HCT116 (cell line): ENCODE measurements around the gene CALM1. TPM values are rescaled to one million over a fixed set of nuclear protein-coding genes. Genes with fewer than 3 reads are reported as not detected.

Experiments
- ATAC-seq: fragments of 200-7000 bp; cut with Tn5 transposase; 2 replicates; pipeline ENCODE4 v1.9.1; 2020; ENCODE audit warnings: mild to moderate bottlenecking, moderate library complexity
- BruUV-seq: library from RNA; stranded (reverse); fragments of 400-500 nt; replicated peaks from 2 replicates; lab custom pipeline; 2021; lab: Mats Ljungman, UMichigan
- CTCF ChIA-PET: fragments of 300-600 bp; sonication (Branson Sonifier 250); formaldehyde crosslinking; loops from one replicate; lab custom pipeline; 2021; ENCODE audit warnings: antibody characterized with exemption; lab: Charles Lee
- POLR2A ChIA-PET: fragments of 300-600, 350-600 bp; sonication (Branson Sonifier 250); formaldehyde crosslinking; loops from one replicate; lab custom pipeline; 2021; ENCODE audit warnings: antibody characterized with exemption; lab: Charles Lee
- RAD21 ChIA-PET, 2 experiments: fragments of 300-600 bp; sonication (Branson Sonifier 250); formaldehyde crosslinking; loops; one replicate each; lab custom pipeline; 2023; ENCODE audit warnings: low total read pairs in 2 of 2; ENCODE audit not compliant: uncharacterized antibody in 2 of 2, unreplicated experiment in 2 of 2, low non-redundant PET in 1 of 2; lab: Charles Lee
- DNase-seq: peaks from one replicate; pipeline ENCODE4 v3.0.0-alpha.2; 2010; ENCODE audit warnings: low read depth, low spot score
- H2AFZ ChIP-seq: fragments of 200-600 bp; shearing (Covaris generic), sonication (generic); 2 replicates; pipeline ENCODE4 v1.6.1; 2017; ENCODE audit warnings: low read depth, mixed run types, mixed read lengths, antibody characterized with exemption, low read length; ENCODE audit not compliant: poor library complexity, severe bottlenecking
- H3K27ac ChIP-seq: 2 replicates; pipeline ENCODE4 v1.5.1; 2012; ENCODE audit warnings: low read depth, low read length
- H3K27me3 ChIP-seq: fragments of 200-600 bp; sonication (generic); 2 replicates; pipeline ENCODE4 v1.6.1; 2016; ENCODE audit warnings: mixed run types, low read length, mixed read lengths; ENCODE audit not compliant: insufficient read depth
- H3K36me3 ChIP-seq, 2 experiments: fragments of 200-500 bp in 1 of 2; fragments of 200-600 bp in 1 of 2; sonication (Bioruptor generic) in 1 of 2; sonication (generic) in 1 of 2; 2 replicates each; pipeline versions ENCODE4 v1.5.1 to v1.6.1; 2014 to 2016; ENCODE audit warnings: low read length in 2 of 2, inconsistent platforms in 1 of 2, mixed read lengths in 1 of 2, mixed run types in 1 of 2; ENCODE audit not compliant: insufficient read depth in 2 of 2, control insufficient read depth in 1 of 2
- H3K4me1 ChIP-seq, 2 experiments: fragments of 200-600 bp in 1 of 2; sonication (generic) in 1 of 2; 2 replicates each; pipeline versions ENCODE4 v1.5.1 to v1.6.1; 2012 to 2017; ENCODE audit warnings: low read length in 2 of 2, inconsistent platforms in 1 of 2, mild to moderate bottlenecking in 1 of 2, mixed read lengths in 1 of 2, mixed run types in 1 of 2, moderate library complexity in 1 of 2; ENCODE audit not compliant: insufficient read depth in 2 of 2, control insufficient read depth in 1 of 2
- H3K4me2 ChIP-seq: fragments of 200-600 bp; sonication (generic); 2 replicates; pipeline ENCODE4 v1.6.1; 2017; ENCODE audit warnings: mixed run types, low read length, mixed read lengths
- H3K4me3 ChIP-seq, 2 experiments: fragments of 200-600 bp in 1 of 2; sonication (generic) in 1 of 2; replicated peaks in 1 of 2; 2 replicates each; pipeline ENCODE4 v1.5.1; 2011 to 2016; ENCODE audit warnings: low read length in 2 of 2, control low read depth in 1 of 2, low read depth in 1 of 2, mild to moderate bottlenecking in 1 of 2, mixed read lengths in 1 of 2, mixed run types in 1 of 2
- H3K79me2 ChIP-seq: fragments of 200-600 bp; sonication (generic); 2 replicates; pipeline ENCODE4 v1.6.1; 2017; ENCODE audit warnings: mild to moderate bottlenecking, mixed run types, low read length, moderate library complexity, mixed read lengths; ENCODE audit not compliant: insufficient read depth
- H3K9ac ChIP-seq: fragments of 200-600 bp; sonication (generic); 2 replicates; pipeline ENCODE4 v1.6.1; 2016; ENCODE audit warnings: low read length, mixed read lengths
- H3K9me2 ChIP-seq: fragments of 200-600 bp; sonication (generic), shearing (Covaris generic); 2 replicates; pipeline ENCODE4 v1.6.1; 2017; ENCODE audit warnings: mixed run types, mild to moderate bottlenecking, moderate library complexity; ENCODE audit not compliant: insufficient read depth
- H3K9me3 ChIP-seq, 2 experiments: fragments of 200-500 bp in 1 of 2; fragments of 200-600 bp in 1 of 2; sonication (Bioruptor generic) in 1 of 2; sonication (generic) in 1 of 2; 2 replicates each; pipeline ENCODE4 v1.6.1; 2014 to 2017; ENCODE audit warnings: low read length in 2 of 2, mixed read lengths in 2 of 2, inconsistent platforms in 1 of 2, low read depth in 1 of 2, mild to moderate bottlenecking in 1 of 2, mixed run types in 1 of 2, moderate library complexity in 1 of 2; ENCODE audit not compliant: control insufficient read depth in 1 of 2, insufficient read depth in 1 of 2
- H4K20me1 ChIP-seq: fragments of 200-600 bp; sonication (generic), shearing (Covaris generic); 2 replicates; pipeline ENCODE4 v1.6.1; 2017; ENCODE audit warnings: mixed run types, mild to moderate bottlenecking, moderate library complexity; ENCODE audit not compliant: insufficient read depth
- ATF3 ChIP-seq: IDR thresholded peaks from 2 replicates; pipeline ENCODE4 v1.6.1; 2012
- CBX3 ChIP-seq: IDR thresholded peaks from 2 replicates; pipeline ENCODE4 v1.6.1; 2012; ENCODE audit warnings: low read depth
- CEBPB ChIP-seq: IDR thresholded peaks from 2 replicates; pipeline ENCODE4 v1.6.1; 2012; ENCODE audit warnings: low read depth
- CTCF ChIP-seq, 3 experiments: fragments of 200-600 bp in 1 of 3; sonication (generic) in 1 of 3; IDR thresholded peaks in 2 of 3; conservative IDR thresholded peaks in 1 of 3; 2 replicates each; pipeline ENCODE4 v1.5.1; 2012 to 2017; ENCODE audit warnings: low read depth in 2 of 3, low read length in 2 of 3, antibody characterized with exemption in 1 of 3, borderline replicate concordance in 1 of 3, control low read depth in 1 of 3, mild to moderate bottlenecking in 1 of 3, mixed read lengths in 1 of 3, mixed run types in 1 of 3, moderate library complexity in 1 of 3; ENCODE audit not compliant: insufficient read depth in 1 of 3
- ELF1 ChIP-seq: IDR thresholded peaks from 2 replicates; pipeline ENCODE4 v1.6.1; 2012; ENCODE audit warnings: low read depth, borderline replicate concordance
- EZH2 ChIP-seq: fragments of 200-600 bp; sonication (generic); IDR thresholded peaks from 2 replicates; pipeline ENCODE4 v1.6.1; 2017; ENCODE audit warnings: antibody characterized with exemption, mixed run types
- FOSL1 ChIP-seq: IDR thresholded peaks from 2 replicates; pipeline ENCODE4 v1.6.1; 2012; ENCODE audit warnings: low read depth
- MAX ChIP-seq: IDR thresholded peaks from 2 replicates; pipeline ENCODE4 v1.6.1; 2012
- POLR2A ChIP-seq: IDR thresholded peaks from 2 replicates; pipeline ENCODE4 v1.7.0; 2011; ENCODE audit warnings: borderline replicate concordance; ENCODE audit not compliant: insufficient read depth, insufficient read length; ENCODE audit errors: extremely low read depth
- POLR2AphosphoS5 ChIP-seq: IDR thresholded peaks from 2 replicates; pipeline ENCODE4 v1.6.1; 2011; ENCODE audit warnings: mild to moderate bottlenecking, low read depth, low read length, moderate library complexity
- SP1 ChIP-seq: IDR thresholded peaks from 2 replicates; pipeline ENCODE4 v1.6.1; 2012; ENCODE audit warnings: low read depth
- SRF ChIP-seq: IDR thresholded peaks from 2 replicates; pipeline ENCODE4 v1.6.1; 2012; ENCODE audit warnings: low read depth
- ZBTB33 ChIP-seq: IDR thresholded peaks from 2 replicates; pipeline ENCODE4 v1.6.1; 2011; ENCODE audit warnings: mild to moderate bottlenecking, low read length, moderate library complexity; ENCODE audit not compliant: insufficient replicate concordance; ENCODE audit errors: extremely low read depth
- ZFX ChIP-seq: fragments of 450-650 bp; IDR thresholded peaks from 2 replicates; pipeline ENCODE4 v1.6.1; 2017
- intact Hi-C: fragments of 100-400 bp; cut with micrococcal nuclease; formaldehyde crosslinking; loops from 2 replicates; pipeline ENCODE4 v1.10.0; 2022
- total RNA-seq: library from RNA; stranded (reverse); gene quantifications from one replicate; pipeline ENCODE4 v1.2.1, GENCODE V29; 2021; ENCODE audit not compliant: unreplicated experiment

Gene CALM1
- total RNA-seq, 1 experiment from 2014 or later, result 261 TPM

DNA sequence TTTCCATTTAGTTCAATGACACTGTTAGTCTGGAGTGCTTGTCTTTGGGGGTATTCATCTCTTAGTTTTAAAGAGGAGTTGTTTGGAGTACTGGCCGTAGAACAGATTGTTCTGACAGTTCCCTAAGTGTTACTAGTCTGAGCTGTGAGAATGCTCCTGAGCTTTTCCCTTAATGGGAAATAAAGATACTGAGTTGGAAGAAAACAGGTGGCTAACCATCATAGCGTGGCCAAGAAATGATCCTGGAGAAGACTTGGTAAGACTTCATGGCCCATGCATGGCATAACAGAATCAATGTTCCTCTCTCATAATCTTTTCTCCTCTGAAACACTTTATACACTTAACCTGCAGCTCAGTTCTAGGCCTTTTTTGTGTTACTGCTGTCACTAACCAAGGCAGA is 6.2 kb downstream of the CALM1 start:
- Histone ChIP-seq H3K9ac (no peak overlapping the region), H3K4me2 (no peak overlapping the region), H3K4me3 (no peak overlapping the region), H3K36me3 (peaks cover 52 to 56% of the 10 kb centered on the region in 2 experiments)
- no peak for ATAC-seq
- TF ChIP-seq SRF (no peak), CBX3 (no peak)
- TF ChIP-seq, all 23 proteins: peak for 0
- Histone ChIP-seq H3K9me3 (no peaks in the 10 kb centered on the region), H3K79me2 (peaks cover 47% of the 10 kb centered on the region), H3K4me1 (peaks cover 10 to 17% of the 10 kb centered on the region in 2 experiments; a peak in 3 of 4 replicates), H3K27ac (no peak overlapping the region), H4K20me1 (peaks cover 17% of the 10 kb centered on the region; the same call in 1 of the 2 replicates), H3K27me3 (no peaks in the 10 kb centered on the region), H3K9me2 (no peaks in the 10 kb centered on the region), H2AFZ (no peak overlapping the region)
- ChIA-PET POLR2A (no interaction called here), CTCF (no interaction called here), RAD21 (no interaction called here)
- DNase-seq, result no peak
- no TSS peak for BruUV-seq
- intact Hi-C loops, result no loop called here

GRCh38 chr14:90405101-90405500 is 8.3 kb downstream of the CALM1 start:
- no peak overlapping the region for H3K9ac ChIP-seq
- no peaks in the 10 kb centered on the region for H3K9me2 ChIP-seq
- H3K27me3 ChIP-seq, result no peaks in the 10 kb centered on the region
- ATAC-seq (no peak), DNase-seq (no peak)
- ChIA-PET RAD21 (no interaction called here), CTCF (interaction anchor here (1.2 to 1.6 kb wide), 2 partner anchors 353 kb away, joined by 3 to 4 read pairs; no protein-coding TSS in a partner anchor), POLR2A (no interaction called here)
- H3K4me2 ChIP-seq, result no peak overlapping the region
- H4K20me1 ChIP-seq, result peaks cover 5% of the 10 kb centered on the region; the same call in 1 of the 2 replicates
- intact Hi-C loops, result no loop called here
- H3K9me3 ChIP-seq, result no peaks in the 10 kb centered on the region
- H2AFZ ChIP-seq, result no peak overlapping the region
- H3K79me2 ChIP-seq, result peaks cover 27% of the 10 kb centered on the region
- H3K4me3 ChIP-seq, result no peak overlapping the region
- H3K36me3 ChIP-seq, result peaks cover 52 to 54% of the 10 kb centered on the region in 2 experiments
- no peak overlapping the region for H3K27ac ChIP-seq
- BruUV-seq, result TSS peak; percentile 5
- H3K4me1 ChIP-seq, result peaks cover 0 to 4% of the 10 kb centered on the region in 2 experiments; a peak in 2 of 4 replicates
- TF ChIP-seq FOSL1, result no peak
- TF ChIP-seq CBX3, result no peak
- TF ChIP-seq CTCF (IDR thresholded peaks at IDR 0.05 in 2 of 3, conservative IDR thresholded peaks at IDR 0.05 in 1 of 3; ENCODE audit: borderline replicate concordance in 1 of 3, insufficient read depth in 1 of 3, low read depth in 2 of 3, low read length in 2 of 3), result no peak
- no peak for TF ChIP-seq ATF3
- no peak for TF ChIP-seq POLR2AphosphoS5
- TF ChIP-seq ZFX, result no peak
- no peak for TF ChIP-seq SP1
- TF ChIP-seq EZH2, result no peak
- no peak for TF ChIP-seq ZBTB33
- no peak for TF ChIP-seq ELF1
- no peak for TF ChIP-seq CEBPB
- no peak for TF ChIP-seq MAX
- no peak for TF ChIP-seq POLR2A
